ENCODE measurements around the gene SLC34A3.
A peak's percentile ranks its signal among the peaks of the same experiment; 100 is the strongest.

The SLC34A3 gene

GRCh38 chr9:137198051-137198901 lies 32.4 kb upstream of the SLC34A3 start:
- no peaks in the 10 kb centered on the region for H3K27me3 ChIP-seq (replicated peaks)
- no peak overlapping the region for H3K4me3 ChIP-seq (ENCODE audit: low read depth, low read length)
- no peak overlapping the region for H3K27ac ChIP-seq
- no peak for DNase-seq
- no peaks in the 10 kb centered on the region for H3K36me3 ChIP-seq (replicated peaks)
- in situ Hi-C loops (cut with HindIII; ENCODE audit: low pct_ligation_motif_present, low sequenced_read_pairs) = no loop called here
- TF ChIP-seq, protein P1, sequence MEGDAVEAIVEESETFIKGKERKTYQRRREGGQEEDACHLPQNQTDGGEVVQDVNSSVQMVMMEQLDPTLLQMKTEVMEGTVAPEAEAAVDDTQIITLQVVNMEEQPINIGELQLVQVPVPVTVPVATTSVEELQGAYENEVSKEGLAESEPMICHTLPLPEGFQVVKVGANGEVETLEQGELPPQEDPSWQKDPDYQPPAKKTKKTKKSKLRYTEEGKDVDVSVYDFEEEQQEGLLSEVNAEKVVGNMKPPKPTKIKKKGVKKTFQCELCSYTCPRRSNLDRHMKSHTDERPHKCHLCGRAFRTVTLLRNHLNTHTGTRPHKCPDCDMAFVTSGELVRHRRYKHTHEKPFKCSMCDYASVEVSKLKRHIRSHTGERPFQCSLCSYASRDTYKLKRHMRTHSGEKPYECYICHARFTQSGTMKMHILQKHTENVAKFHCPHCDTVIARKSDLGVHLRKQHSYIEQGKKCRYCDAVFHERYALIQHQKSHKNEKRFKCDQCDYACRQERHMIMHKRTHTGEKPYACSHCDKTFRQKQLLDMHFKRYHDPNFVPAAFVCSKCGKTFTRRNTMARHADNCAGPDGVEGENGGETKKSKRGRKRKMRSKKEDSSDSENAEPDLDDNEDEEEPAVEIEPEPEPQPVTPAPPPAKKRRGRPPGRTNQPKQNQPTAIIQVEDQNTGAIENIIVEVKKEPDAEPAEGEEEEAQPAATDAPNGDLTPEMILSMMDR (IDR thresholded peaks at IDR 0.05; ENCODE audit: low read depth, low read length, missing control alignments) = no peak

GRCh38 chr9:137198902-137199283 lies 31.8 kb upstream of the SLC34A3 start:
- in situ Hi-C loops (cut with HindIII; ENCODE audit: low pct_ligation_motif_present, low sequenced_read_pairs) = no loop called here
- Histone ChIP-seq H3K36me3 (replicated peaks) (no peaks in the 10 kb centered on the region), H3K27ac (no peak overlapping the region), H3K27me3 (replicated peaks) (no peaks in the 10 kb centered on the region), H3K4me3 (ENCODE audit: low read depth, low read length) (peak overlapping the region; percentile 46)
- no peak for DNase-seq
- TF ChIP-seq, protein P1 (IDR thresholded peaks at IDR 0.05; ENCODE audit: low read depth, low read length, missing control alignments) = no peak

- H3K36me3 ChIP-seq (replicated peaks) = no peaks in the 10 kb centered on the region
These were observed 31.1 kb upstream of the SLC34A3 start for GRCh38 chr9:137199411-137200121.

GRCh38 chr9:137200311-137201204 lies 30.1 kb upstream of the SLC34A3 start, which contains the start of gene TPRN:
Gene TPRN, minus strand, starts transcription at chr9:137200741. Its CDS starts 30 bp downstream, at chr9:137200711.
- Histone ChIP-seq H3K27me3 (replicated peaks) (no peaks in the 10 kb centered on the region), H3K4me3 (ENCODE audit: low read depth, low read length) (peak within 1 kb of the TSS; percentile 77), H3K27ac (no peak within 1 kb of the TSS), H3K36me3 (replicated peaks) (no peaks in the 10 kb centered on the region)
- peak; percentile 99 for DNase-seq
- TF ChIP-seq, protein P1 (IDR thresholded peaks at IDR 0.05; ENCODE audit: low read depth, low read length, missing control alignments) = no peak
- in situ Hi-C loops (cut with HindIII; ENCODE audit: low pct_ligation_motif_present, low sequenced_read_pairs) = no loop called here

More at GRCh38 chr9:137199411-137200121, 31.1 kb upstream of the SLC34A3 start:
- Histone ChIP-seq H3K27ac (no peak overlapping the region), H3K4me3 (ENCODE audit: low read depth, low read length) (peak overlapping the region; percentile 46), H3K27me3 (replicated peaks) (no peaks in the 10 kb centered on the region)
- in situ Hi-C loops (cut with HindIII; ENCODE audit: low pct_ligation_motif_present, low sequenced_read_pairs) = no loop called here
- DNase-seq = no peak
- TF ChIP-seq, protein P1 (IDR thresholded peaks at IDR 0.05; ENCODE audit: low read depth, low read length, missing control alignments) = no peak

DNA sequence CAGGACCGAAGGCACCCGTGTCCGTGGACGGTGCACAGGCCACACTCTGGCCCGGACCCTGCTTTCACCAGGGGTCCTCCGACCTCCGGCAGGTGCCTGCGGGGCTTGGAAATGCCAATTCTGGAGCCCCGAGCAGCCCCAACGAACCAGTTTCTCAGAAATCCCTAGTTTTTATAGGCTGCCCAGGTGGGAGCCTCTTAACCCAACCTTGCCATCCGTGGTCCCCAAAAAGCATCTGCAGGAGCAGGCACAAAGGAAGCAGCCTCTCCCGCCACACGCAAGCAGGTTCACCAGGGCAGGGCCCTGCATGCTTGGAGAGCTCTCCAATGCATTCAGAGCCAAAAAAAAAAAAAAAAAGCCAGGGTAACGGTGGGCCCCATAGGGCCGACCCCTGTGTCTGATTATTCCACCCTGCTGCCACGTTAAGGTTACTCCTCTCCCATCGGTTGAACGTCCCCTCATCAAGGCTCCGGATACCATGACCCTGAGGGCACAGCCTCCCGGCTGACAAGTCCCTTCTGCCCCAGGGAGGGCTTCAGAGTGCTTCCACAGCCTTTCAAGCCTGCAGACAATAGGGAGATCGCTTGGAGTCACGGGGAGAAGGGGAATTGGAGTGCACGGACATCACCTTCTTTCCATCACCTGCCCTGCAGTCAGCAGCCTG lies 29.4 kb upstream of the SLC34A3 start:
- DNase-seq = no peak
- TF ChIP-seq, protein P1 (IDR thresholded peaks at IDR 0.05; ENCODE audit: low read depth, low read length, missing control alignments) = no peak
- in situ Hi-C loops (cut with HindIII; ENCODE audit: low pct_ligation_motif_present, low sequenced_read_pairs) = no loop called here
- no peak overlapping the region for H3K27ac ChIP-seq
- H3K27me3 ChIP-seq (replicated peaks) = no peaks in the 10 kb centered on the region
- peak overlapping the region; percentile 77 for H3K4me3 ChIP-seq (ENCODE audit: low read depth, low read length)
- H3K36me3 ChIP-seq (replicated peaks) = no peaks in the 10 kb centered on the region
